Measurements from ENCODE around the gene MAP4K2.
"Not testable (repeated sequence)": the region's sequence is repeated elsewhere in the genome, so short reads cannot be mapped to it uniquely, and the experiment has no call there.

MAP4K2 gene

DNA sequence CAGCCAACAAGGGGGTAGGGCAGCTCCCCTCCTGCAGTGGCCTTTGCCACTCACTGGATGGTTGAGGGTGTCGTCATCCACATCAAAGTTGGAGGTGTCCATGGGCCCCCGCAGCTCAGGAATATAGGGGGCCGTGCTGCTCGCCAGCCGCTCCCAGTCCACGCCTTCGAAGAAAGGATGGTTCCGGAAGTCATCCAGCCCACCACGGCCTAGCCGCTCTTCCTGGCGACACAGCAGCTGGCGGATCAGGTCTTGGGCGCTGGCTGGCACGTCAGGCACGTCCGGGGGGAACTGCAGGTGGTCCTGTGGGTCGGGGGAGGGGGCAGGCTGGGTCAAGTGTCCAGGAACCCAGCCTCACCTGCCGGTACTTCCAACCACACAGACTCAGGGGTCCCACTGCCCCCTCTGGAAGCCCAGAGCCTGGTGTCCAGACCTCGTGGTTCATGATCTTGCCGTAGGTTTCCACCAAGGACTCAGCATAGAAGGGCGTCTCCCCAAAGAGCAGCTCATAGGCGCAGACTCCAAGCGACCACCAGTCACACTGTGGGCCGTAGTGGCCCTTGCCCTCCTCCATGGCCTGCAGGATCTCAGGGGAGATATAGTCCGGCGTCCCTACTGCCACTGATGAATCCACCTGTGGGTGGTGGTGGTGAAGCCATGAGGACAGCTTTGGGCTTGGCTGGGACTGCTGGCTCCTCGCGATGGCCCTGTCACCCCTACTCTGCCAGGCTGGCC is 35.8 kb upstream of the MAP4K2 start:
- DNase-seq (ENCODE audit: low read depth in 2 of 2), result no peak

DNA sequence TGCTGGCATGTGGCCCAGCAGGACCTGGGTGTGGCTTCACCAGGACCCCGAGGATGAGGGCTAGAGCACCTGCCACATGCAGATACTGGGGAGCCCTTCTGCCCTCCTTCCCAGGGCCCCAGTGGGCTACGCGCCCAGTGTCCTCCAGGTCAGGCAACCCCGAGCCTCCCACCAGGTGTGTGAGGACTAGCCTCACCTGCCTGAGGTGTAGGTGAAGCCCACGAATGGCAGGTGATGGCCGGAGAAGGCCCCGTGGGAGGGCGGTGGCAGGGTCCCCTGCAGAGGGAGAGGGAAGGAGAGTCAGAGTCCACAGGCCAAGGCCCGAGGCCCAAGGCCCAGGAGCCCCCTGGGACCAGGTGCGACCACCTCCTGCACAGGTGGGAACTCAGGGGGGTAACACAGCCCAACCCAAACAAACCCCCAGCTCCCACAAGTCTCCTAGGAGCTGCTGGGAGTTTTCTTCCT is 34.9 kb upstream of the MAP4K2 start:
- DNase-seq (ENCODE audit: low read depth in 2 of 2), result no peak

GRCh38 chr11:64836448-64837072 is 33.5 kb upstream of the MAP4K2 start:
- DNase-seq (ENCODE audit: low read depth in 2 of 2), result no peak

DNA sequence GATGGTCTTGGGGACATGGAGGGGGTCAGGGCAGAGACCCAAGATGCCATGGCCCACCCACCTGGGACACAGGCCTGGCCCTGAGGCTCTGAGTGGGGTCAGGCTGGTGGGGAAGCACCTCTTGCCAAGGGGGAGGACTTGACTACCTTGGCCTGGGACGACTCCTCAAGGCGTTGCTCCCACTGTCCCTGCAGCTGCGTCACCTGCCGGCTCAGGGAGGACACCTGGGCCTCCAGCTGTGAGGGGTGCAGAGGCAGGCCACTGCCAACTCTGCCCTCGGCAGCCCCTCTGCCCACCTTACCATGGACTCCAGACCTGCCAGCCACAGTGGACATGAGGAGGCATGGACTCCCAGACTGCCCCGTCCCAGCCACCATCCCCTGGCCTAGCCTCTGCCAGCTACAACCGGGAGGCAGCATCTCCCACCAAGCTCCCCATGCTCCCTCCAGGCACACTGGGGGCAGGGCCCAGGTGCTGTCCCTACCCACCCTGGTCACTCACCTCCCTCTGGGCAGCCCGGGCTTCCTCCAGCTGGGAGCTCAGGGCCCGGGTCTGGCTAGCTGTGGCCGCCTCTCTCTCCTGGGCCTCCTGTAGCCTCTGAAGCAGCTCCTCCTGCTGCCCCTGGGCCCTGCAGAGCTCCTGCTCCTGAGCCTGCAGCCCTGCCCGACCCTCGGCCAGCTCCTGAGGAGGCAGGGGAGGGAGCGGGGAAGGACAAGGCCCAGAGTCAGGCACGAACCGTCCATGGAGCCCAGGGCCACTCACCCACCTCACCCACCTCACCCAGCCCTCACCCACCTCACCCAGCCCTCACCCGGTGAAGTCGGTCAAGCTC is 32.8 kb upstream of the MAP4K2 start:
- no peak for DNase-seq (ENCODE audit: low read depth in 2 of 2)

- DNase-seq (ENCODE audit: low read depth in 2 of 2), result no peak
Observed at GRCh38 chr11:64834723-64835615, 32.0 kb upstream of the MAP4K2 start.

DNA sequence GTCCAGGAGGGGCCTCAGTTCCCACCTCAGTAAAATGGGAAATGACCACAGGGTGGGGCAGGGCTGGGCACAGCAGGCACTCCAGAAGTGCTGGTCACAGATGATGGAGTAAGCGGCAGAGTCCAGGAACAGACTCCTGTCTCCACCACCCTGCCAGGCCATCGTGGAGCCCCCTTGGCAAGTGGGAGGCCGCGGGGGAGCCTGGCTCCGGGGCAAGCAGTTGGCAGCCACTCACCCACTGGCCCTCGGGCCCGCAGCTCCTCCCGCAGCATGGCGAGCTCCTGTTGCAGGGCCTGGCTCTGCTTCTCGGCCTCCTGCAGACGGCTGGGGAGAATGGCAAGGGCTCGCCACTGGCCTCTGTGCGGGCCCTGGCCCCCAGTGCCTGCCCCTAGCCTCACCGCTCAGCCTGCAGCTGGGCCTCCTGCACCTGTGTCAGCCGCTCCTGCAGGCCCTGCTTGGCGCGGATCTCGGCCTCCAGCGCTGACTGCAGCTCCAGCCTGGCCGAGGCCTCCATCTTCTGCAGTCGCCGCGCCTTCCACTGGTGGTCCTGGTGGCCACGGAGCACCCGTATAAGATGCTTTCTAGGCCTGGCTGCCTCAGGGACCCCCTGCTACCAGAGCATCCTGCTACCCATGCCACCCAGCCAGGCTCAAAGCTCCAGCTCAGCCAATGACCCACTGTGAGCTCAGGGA is 31.2 kb upstream of the MAP4K2 start:
- DNase-seq (ENCODE audit: low read depth in 2 of 2), result no peak

DNA sequence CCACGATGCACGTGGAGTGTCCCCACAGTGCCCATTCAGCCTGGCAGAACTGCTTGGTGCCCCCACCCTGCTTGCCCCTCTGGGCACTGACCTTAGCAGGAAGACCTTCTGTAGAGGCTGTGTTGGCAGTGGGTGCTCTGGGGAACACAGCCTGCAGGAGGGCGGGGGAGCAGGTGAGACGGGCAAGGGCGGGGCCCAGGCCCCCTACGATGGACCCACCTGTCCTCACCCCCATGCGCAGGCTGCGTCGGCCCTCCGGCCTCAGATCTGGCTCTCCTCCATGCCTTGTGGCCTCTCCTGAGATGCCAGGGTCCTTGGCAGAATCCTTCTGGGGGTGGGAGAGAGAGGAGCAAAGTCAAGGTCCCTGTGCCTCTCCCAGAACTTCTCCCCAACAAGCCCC is 30.5 kb upstream of the MAP4K2 start:
- no peak for DNase-seq (ENCODE audit: low read depth in 2 of 2)

DNA sequence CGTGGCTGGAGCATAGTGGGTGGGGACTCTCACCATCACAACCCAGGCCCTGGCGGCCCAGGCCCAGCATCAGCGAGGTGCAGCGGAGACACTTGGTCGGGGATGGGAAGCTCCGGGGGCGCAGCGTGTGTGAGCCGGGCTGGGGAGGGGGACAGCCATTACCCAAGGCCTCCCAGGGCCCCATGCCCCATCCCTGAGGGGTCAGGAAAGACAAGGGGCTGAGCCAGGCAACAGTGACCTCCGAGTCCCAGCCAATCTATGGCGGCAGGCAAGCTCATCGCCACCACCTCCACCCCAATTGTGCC is 30.1 kb upstream of the MAP4K2 start:
- DNase-seq (ENCODE audit: low read depth in 2 of 2), result no peak

DNA sequence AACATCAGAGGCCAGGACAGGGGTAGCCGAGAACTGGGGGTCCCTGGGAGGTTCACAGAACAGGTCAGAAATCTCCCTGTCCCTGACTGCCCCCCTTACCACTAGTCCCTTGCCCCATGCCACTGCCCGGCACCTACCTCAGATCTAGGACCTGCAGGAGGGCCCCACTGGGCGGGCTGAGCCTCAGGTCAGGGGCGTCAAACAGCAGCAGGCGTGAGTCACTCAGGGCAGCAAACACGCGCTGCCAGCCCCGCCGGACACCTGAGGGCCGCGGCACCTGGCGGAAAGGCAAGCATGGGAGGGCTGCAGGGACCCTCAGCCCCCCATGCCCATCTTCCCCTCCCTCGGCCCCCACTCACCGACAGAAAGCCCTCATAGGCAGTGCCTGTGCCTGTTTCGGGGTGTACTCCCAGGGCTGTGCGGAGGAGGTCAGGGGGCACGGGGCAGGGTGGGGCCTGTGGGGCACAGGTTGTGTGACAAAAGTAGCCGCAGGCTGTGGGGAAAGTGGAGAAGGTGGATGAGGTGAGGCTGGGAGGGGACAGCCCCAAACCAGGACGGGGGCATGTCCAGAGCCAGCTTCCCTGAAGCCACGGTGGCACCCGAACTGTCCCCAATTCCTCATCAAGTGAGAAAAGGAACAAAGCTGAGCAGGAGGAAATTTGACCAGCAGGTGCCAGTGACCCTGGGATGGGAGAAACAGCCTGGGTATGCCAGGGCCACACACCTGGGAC is 29.6 kb upstream of the MAP4K2 start:
- DNase-seq (ENCODE audit: low read depth in 2 of 2), result no peak

DNA sequence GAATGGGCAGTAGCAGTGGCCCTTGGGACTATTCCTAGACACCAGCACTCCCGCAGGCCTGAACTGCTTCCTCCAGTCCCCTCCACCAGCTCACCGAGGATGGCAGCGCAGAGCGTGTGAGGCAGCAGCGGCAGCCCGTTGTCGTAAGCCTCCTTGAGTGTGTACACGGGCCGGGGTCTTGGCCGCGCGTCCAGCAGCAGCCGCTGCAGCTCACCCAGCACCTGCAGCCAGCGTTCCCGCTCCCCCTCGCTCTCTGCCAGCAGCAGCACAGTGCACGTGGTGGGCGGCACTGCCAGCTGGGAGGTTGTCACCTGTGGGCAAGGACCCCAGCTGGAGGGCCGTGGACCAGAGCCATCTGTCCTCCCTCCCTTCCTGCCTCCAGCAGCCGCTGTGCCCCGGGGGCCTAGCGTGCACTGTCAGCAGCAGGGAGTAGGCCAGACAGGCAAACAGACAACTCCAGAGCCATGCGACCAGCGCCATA is 28.4 kb upstream of the MAP4K2 start:
- DNase-seq (ENCODE audit: low read depth in 2 of 2), result no peak

- DNase-seq (ENCODE audit: low read depth in 2 of 2), result no peak
Observed at GRCh38 chr11:64829536-64830251, 26.7 kb upstream of the MAP4K2 start.

GRCh38 chr11:64827451-64827839 is 24.4 kb upstream of the MAP4K2 start:
- no peak for DNase-seq (ENCODE audit: low read depth in 2 of 2)

- DNase-seq (ENCODE audit: low read depth in 2 of 2), result no peak
Observed at GRCh38 chr11:64826578-64827450, 23.8 kb upstream of the MAP4K2 start.

GRCh38 chr11:64826062-64826461 is 23.0 kb upstream of the MAP4K2 start:
- no peak for DNase-seq (ENCODE audit: low read depth in 2 of 2)

- DNase-seq (ENCODE audit: low read depth in 2 of 2), result no peak
Observed at GRCh38 chr11:64823568-64824119, 20.6 kb upstream of the MAP4K2 start.

DNA sequence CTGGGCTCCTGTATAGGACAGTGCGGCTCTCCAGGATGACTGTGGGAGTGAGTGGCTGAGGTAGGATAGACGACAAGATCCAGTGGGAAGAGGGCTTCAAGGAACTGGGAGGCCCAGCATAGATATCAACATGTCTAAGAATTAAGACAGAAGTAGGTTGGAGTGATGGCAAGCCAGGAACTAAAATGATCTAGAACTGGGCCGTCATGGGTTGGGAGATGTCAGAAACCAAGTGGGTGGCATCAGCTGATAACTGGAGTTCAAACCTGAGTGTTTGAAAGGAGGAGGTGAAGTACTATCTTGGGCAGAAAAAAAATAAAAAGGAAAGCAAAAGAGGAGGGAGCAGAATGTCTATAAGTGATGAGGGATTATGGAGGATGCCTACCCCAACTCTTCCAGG is 14.5 kb upstream of the MAP4K2 start:
- DNase-seq (ENCODE audit: low read depth in 2 of 2), result no peak

DNA sequence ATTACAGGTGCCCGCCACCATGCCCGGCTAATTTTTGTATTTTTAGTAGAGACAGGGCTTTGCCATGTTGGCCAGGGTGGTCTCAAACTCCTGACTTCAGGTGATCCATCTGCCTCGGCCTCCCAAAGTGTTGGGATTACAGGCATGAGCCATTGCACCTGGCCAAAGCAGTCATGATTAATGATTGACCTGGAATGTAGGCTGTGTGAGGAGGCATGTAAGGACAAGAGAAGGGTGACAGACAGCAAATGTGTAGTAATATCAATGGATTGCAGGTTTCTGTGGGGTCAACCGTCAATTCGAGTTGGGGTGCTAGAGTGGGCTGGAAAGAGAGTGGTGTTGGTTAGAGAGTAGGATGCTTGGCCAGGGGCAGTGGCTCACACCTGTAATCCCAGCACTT is 12.4 kb upstream of the MAP4K2 start:
- not testable (repeated sequence) for DNase-seq (ENCODE audit: low read depth in 2 of 2)

DNA sequence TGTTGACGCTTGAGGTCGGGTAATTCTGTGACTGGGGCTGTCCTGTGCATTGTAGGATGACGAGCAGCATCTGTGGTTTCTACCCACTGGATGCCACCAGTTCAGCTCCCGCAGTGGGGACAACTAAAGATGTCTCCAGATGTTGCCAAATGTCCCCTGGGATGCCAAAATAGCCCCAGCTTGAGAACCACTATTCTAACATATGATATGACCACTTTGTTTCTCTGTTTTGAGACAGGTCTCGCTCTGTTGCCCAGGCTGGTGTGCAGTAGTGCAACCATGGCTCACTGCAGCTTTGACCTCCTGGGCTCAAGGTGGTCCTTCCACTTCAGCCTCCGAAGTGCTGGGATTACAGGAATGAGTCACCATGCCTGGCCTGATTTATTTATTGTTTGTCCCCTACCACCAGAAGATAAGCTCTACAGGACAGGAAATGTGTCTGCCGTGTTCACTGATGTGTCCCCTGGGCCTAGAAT is 11.7 kb upstream of the MAP4K2 start:
- DNase-seq (ENCODE audit: low read depth in 2 of 2), result no peak

Data from fibroblast of skin of left biceps (primary cell).